Coronary artery (tissue), 2 donors: ENCODE measurements around the gene TKT.

Experiments
- DNase-seq: peaks from one replicate; pipeline ENCODE4 v3.0.0-alpha.2; 2017; ENCODE audit warnings: low spot score
- H3K27ac ChIP-seq, 2 donors: fragments of 200-600 bp; sonication (generic); one replicate each; pipeline ENCODE4 v1.5.1; 2016 to 2019
- H3K4me3 ChIP-seq: fragments of 200-600 bp; sonication (generic); 2 replicates; pipeline ENCODE4 v1.5.1; 2016; ENCODE audit warnings: mild to moderate bottlenecking, moderate library complexity
- CTCF ChIP-seq: fragments of 200-600 bp; sonication (generic); IDR thresholded peaks from one replicate; pipeline ENCODE4 v1.5.1; 2019; ENCODE audit warnings: antibody characterized with exemption

The TKT gene

DNA sequence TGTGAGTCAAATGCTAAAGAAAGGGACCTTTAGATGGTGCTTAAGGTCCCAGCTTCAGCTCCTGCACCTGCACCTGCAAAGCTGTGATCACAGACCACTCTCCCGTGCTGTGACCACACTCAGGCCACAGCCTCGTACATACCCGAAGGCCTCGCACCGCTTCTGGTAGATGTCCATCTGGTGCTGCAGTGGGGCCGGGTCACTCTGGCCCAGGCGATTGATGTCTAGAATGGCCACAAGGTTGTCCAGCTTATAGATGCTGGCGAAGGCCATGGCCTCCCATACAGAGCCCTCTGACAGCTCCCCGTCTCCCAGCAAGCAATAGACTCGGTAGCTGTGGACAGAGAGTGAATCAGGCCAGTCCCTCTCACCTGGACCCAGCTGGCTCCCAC is 21.0 kb downstream of the TKT start:
- no peak for DNase-seq
- H3K4me3 ChIP-seq = no peak overlapping the region
- no peak for TF ChIP-seq CTCF
- H3K27ac ChIP-seq = no peak overlapping the region

GRCh38 chr3:53234130-53234840 is 21.5 kb downstream of the TKT start:
- DNase-seq = no peak
- TF ChIP-seq CTCF = no peak
- peak overlapping the region in 1 of 2 donors; percentile 7 for H3K27ac ChIP-seq
- H3K4me3 ChIP-seq = no peak overlapping the region

DNA sequence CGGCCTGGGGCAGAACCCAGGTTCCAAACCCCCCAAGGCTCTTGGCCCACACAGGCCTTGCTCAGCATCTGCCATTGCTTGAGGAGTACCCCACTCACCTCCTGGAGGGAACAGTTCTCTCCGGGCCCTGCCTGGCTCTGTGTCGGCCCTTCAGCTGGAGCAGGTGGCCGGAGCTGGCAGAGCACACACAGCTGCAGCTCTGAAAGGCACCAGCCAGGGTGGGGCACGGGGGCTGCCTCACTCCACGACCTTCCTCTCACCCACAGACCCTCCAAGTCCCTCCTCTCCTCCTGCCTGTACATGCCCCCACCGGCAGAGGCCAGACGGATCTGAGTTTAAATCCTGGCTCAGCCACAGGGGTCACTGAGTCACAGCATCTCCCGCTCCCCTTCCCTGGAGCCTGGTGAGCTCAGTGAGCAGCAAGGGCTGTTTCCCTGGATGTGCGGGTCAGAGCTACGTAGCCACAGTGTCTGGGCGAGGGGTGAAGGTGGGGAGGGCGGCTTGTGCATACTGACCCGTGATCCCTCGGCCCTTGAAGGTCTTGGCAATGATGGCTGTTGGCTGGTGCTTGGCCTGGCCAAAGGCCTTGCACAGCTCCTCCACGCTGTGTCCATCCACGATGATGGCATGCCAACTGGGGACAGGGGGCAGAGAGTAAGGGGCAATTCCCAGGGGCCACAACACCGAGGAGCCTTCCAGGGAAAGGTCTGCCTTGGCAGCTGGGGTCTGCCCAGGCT is 23.0 kb downstream of the TKT start:
- Histone ChIP-seq H3K27ac (peak overlapping the region in 1 of 2 donors; percentile 17), H3K4me3 (no peak overlapping the region)
- no peak for TF ChIP-seq CTCF
- no peak for DNase-seq

GRCh38 chr3:53231532-53232511 is 24.0 kb downstream of the TKT start:
- H3K27ac ChIP-seq = peak overlapping the region in 1 of 2 donors; percentile 17
- DNase-seq = no peak
- H3K4me3 ChIP-seq = no peak overlapping the region
- no peak for TF ChIP-seq CTCF

DNA sequence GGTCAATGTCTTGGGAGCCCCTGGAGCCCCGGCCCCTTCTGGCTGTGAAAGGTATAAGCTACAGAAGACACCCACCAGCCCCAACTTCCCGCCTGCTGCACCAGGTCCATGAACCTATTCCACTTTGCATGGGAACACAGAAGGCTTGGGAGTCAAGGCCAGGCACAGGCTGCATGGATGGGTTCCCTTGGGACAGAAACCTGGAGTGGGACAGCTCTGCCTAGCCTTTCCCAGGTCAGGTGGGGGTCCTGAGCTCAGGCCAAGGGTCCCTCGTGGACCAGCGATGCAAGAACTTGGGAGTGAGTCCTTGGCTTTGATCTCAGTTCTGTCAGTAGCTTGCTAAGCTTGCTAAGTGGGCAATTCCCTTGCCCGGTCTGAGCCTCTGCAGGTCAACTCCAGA is 25.0 kb downstream of the TKT start:
- no peak for DNase-seq
- TF ChIP-seq CTCF = no peak
- no peak overlapping the region for H3K27ac ChIP-seq
- no peak overlapping the region for H3K4me3 ChIP-seq

- H3K4me3 ChIP-seq = no peak overlapping the region
- DNase-seq = no peak
- no peak overlapping the region for H3K27ac ChIP-seq
- no peak for TF ChIP-seq CTCF
Measured at GRCh38 chr3:53230041-53230621, 25.7 kb downstream of the TKT start.
